GM23338 (cell line): ENCODE data around the gene ZDBF2. TPM values are rescaled to one million over a fixed set of nuclear protein-coding genes. Genes with fewer than 3 reads are reported as not detected.

ENCODE experiments used
- ATAC-seq: fragments of 200-7000 bp; cut with Tn5 transposase; 3 replicates; pipeline ENCODE4 v1.9.1; 2020
- DNase-seq: peaks from one replicate; pipeline ENCODE4 v3.0.0-alpha.2; 2015; ENCODE audit warnings: low spot score
- H2AFZ ChIP-seq: fragments of 200-600 bp; sonication (generic); 2 replicates; pipeline ENCODE4 v1.8.0; 2016; ENCODE audit warnings: antibody characterized with exemption, mild to moderate bottlenecking, moderate library complexity
- H3F3A ChIP-seq: fragments of 200-600 bp; sonication (generic); replicated peaks from 2 replicates; pipeline ENCODE4 v1.8.0; 2017; ENCODE audit warnings: antibody characterized with exemption, mixed run types, low read depth
- H3K27ac ChIP-seq: fragments of 200-600 bp; sonication (generic); 2 replicates; pipeline ENCODE4 v1.6.1; 2016; ENCODE audit warnings: low read depth
- H3K27me3 ChIP-seq: fragments of 200-600 bp; sonication (generic); 2 replicates; pipeline ENCODE4 v1.8.0; 2016; ENCODE audit warnings: mild to moderate bottlenecking, mixed run types, moderate library complexity; ENCODE audit not compliant: insufficient read depth
- H3K36me3 ChIP-seq: fragments of 200-600 bp; sonication (generic); 2 replicates; pipeline ENCODE4 v1.8.0; 2016; ENCODE audit warnings: mild to moderate bottlenecking; ENCODE audit not compliant: insufficient read depth
- H3K4me1 ChIP-seq: fragments of 200-600 bp; sonication (generic); 2 replicates; pipeline ENCODE4 v1.8.0; 2016; ENCODE audit warnings: mild to moderate bottlenecking, moderate library complexity; ENCODE audit not compliant: insufficient read depth
- H3K4me2 ChIP-seq: fragments of 200-600 bp; sonication (generic); 2 replicates; pipeline ENCODE4 v1.7.1; 2017; ENCODE audit warnings: mixed run types
- H3K4me3 ChIP-seq: fragments of 200-600 bp; sonication (generic); 2 replicates; pipeline ENCODE4 v1.6.1; 2016; ENCODE audit warnings: mixed run types
- H3K79me2 ChIP-seq: fragments of 200-600 bp; sonication (generic); replicated peaks from 2 replicates; pipeline ENCODE4 v1.8.0; 2017; ENCODE audit warnings: mild to moderate bottlenecking; ENCODE audit not compliant: insufficient read depth
- H3K9me2 ChIP-seq: fragments of 200-600 bp; sonication (generic); 2 replicates; pipeline ENCODE4 v1.8.0; 2017; ENCODE audit not compliant: insufficient read depth
- H4K20me1 ChIP-seq: fragments of 200-600 bp; sonication (generic); replicated peaks from 2 replicates; pipeline ENCODE4 v1.8.0; 2017; ENCODE audit warnings: mild to moderate bottlenecking; ENCODE audit not compliant: insufficient read depth
- H3K27ac Mint-ChIP-seq: 2 replicates; pipeline ENCODE4 v1.8.0; 2020; ENCODE audit warnings: inconsistent platforms, mild to moderate bottlenecking, moderate library complexity, mixed read lengths
- H3K27me3 Mint-ChIP-seq: 3 replicates; pipeline ENCODE4 v1.8.0; 2022; ENCODE audit warnings: low read depth, mild to moderate bottlenecking, moderate library complexity, mixed read lengths, inconsistent platforms; ENCODE audit not compliant: insufficient read depth, poor library complexity
- H3K36me3 Mint-ChIP-seq: 3 replicates; pipeline ENCODE4 v1.8.0; 2021; ENCODE audit warnings: low read depth, mild to moderate bottlenecking, inconsistent platforms, moderate library complexity, mixed read lengths
- H3K4me1 Mint-ChIP-seq: 3 replicates; pipeline ENCODE4 v1.8.0; 2020; ENCODE audit warnings: mild to moderate bottlenecking, inconsistent platforms, mixed read lengths
- H3K4me3 Mint-ChIP-seq: 3 replicates; pipeline ENCODE4 v1.8.0; 2021; ENCODE audit warnings: moderate library complexity, mild to moderate bottlenecking, inconsistent platforms, mixed read lengths
- H3K9me3 Mint-ChIP-seq: 3 replicates; pipeline ENCODE4 v1.8.0; 2020; ENCODE audit warnings: moderate library complexity, mild to moderate bottlenecking, inconsistent platforms, mixed read lengths
- CREB1 ChIP-seq: fragments of 250-450 bp; sonication (Bioruptor Pico); IDR thresholded peaks from 2 replicates; pipeline ENCODE4 v1.5.0; 2020; ENCODE audit warnings: low read depth, mild to moderate bottlenecking, moderate library complexity
- EZH2 ChIP-seq: fragments of 200-600 bp; sonication (generic); IDR thresholded peaks from one replicate; pipeline ENCODE4 v1.8.0; 2017; ENCODE audit warnings: antibody characterized with exemption, mild to moderate bottlenecking, low read depth; ENCODE audit not compliant: unreplicated experiment
- EZH2phosphoT487 ChIP-seq: fragments of 200-600 bp; sonication (generic); IDR thresholded peaks from one replicate; pipeline ENCODE4 v1.8.1; 2018; ENCODE audit warnings: antibody characterized with exemption; ENCODE audit not compliant: unreplicated experiment
- JUNB ChIP-seq: IDR thresholded peaks from one replicate; pipeline ENCODE4 v1.6.1; 2016; ENCODE audit warnings: antibody characterized with exemption; ENCODE audit not compliant: unreplicated experiment
- NANOG ChIP-seq: IDR thresholded peaks from 2 replicates; pipeline ENCODE4 v1.6.1; 2016; ENCODE audit warnings: antibody characterized with exemption, borderline replicate concordance
- POLR2AphosphoS5 ChIP-seq: IDR thresholded peaks from 2 replicates; pipeline ENCODE4 v1.6.1; 2016; ENCODE audit warnings: antibody characterized with exemption, low read depth
- STAT1 ChIP-seq: IDR thresholded peaks from one replicate; pipeline ENCODE4 v1.6.1; 2016; ENCODE audit warnings: antibody characterized with exemption; ENCODE audit not compliant: unreplicated experiment
- ZNF114 ChIP-seq: fragments of 250-450 bp; sonication (Bioruptor Pico); IDR thresholded peaks from 2 replicates; pipeline ENCODE4 v1.5.0; 2020; ENCODE audit warnings: mild to moderate bottlenecking, moderate library complexity
- ZNF331 ChIP-seq: fragments of 250-450 bp; sonication (Bioruptor Pico); IDR thresholded peaks from 2 replicates; pipeline ENCODE4 v1.5.0; 2020; ENCODE audit warnings: low read depth, mild to moderate bottlenecking, moderate library complexity
- polyA plus RNA-seq: library from polyadenylated mRNA; unstranded; fragments of >200 nt; fragmentation: Nextera tagmentation; extraction: Ambion mirVana; gene quantifications from 2 replicates; pipeline ENCODE4 v1.2.1, GENCODE V29; 2016
- total RNA-seq: library from RNA; depleted of rRNA; stranded (reverse); fragments of >200 nt; shearing (Covaris generic); gene quantifications from 2 replicates; pipeline ENCODE4 v1.2.3, GENCODE V29; 2014
- TF ChIP-seq, protein P1 (sequence below): IDR thresholded peaks from one replicate; pipeline ENCODE4 v1.6.1; 2018; ENCODE audit warnings: antibody characterized with exemption; ENCODE audit not compliant: unreplicated experiment
- TF ChIP-seq, protein P2 (sequence below): IDR thresholded peaks from 2 replicates; pipeline ENCODE4 v1.6.1; 2016; ENCODE audit warnings: antibody characterized with exemption
- TF ChIP-seq, protein P3 (sequence below): fragments of 250-450 bp; sonication (Bioruptor Pico); IDR thresholded peaks from 2 replicates; pipeline ENCODE4 v1.5.0; 2020; ENCODE audit warnings: mild to moderate bottlenecking, moderate library complexity
- TF ChIP-seq, protein P4 (sequence below), 2 experiments: fragments of 200-600 bp in 1 of 2; sonication (generic) in 1 of 2; conservative IDR thresholded peaks; 2 replicates each; pipeline versions ENCODE4 v1.5.1 to v1.6.1; 2016 to 2017; ENCODE audit warnings: antibody characterized with exemption in 2 of 2, low read depth in 2 of 2, mild to moderate bottlenecking in 2 of 2, moderate library complexity in 1 of 2

ZDBF2 gene
- total and polyA plus RNA-seq, 2 experiments from 2014 or later, result 7.6 to 41.1 TPM

DNA sequence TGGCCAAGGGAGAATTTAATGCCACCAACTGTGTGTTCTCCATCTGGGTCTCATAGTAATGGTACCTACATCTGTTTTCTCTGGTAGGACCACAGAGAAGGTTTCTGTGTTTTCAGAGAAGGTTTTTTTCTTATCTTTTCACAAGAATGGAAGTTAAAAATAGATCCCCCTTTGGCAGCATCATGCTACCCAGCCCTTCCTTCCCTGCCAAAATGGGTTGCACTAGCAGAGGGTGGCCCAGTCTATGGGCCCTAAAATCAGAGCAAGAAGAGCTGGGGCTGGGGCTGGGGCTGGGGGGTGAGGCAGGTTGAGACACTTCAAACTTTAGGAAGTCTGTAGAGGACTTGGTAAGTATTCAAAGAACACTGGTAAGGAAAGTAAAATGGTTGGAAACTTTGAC, 44.8 kb upstream of the ZDBF2 start:
- Histone ChIP-seq H3F3A (no peaks in the 10 kb centered on the region), H3K27ac (no peak overlapping the region), H3K36me3 (no peaks in the 10 kb centered on the region), H4K20me1 (no peaks in the 10 kb centered on the region), H3K79me2 (no peaks in the 10 kb centered on the region), H3K4me2 (no peak overlapping the region), H3K4me3 (no peak overlapping the region), H3K27me3 (no peaks in the 10 kb centered on the region), H2AFZ (peak overlapping the region; percentile 49; the same call in 1 of the 2 replicates), H3K9me2 (no peaks in the 10 kb centered on the region), H3K4me1 (peaks cover 24% of the 10 kb centered on the region)
- H3K9me3 Mint-ChIP-seq, result no peaks in the 10 kb centered on the region
- ATAC-seq (no peak), DNase-seq (no peak)
- peaks cover 4% of the 10 kb centered on the region for H3K27me3 Mint-ChIP-seq
- H3K4me3 Mint-ChIP-seq, result no peak overlapping the region
- no peaks in the 10 kb centered on the region for H3K36me3 Mint-ChIP-seq
- TF ChIP-seq, protein P1, sequence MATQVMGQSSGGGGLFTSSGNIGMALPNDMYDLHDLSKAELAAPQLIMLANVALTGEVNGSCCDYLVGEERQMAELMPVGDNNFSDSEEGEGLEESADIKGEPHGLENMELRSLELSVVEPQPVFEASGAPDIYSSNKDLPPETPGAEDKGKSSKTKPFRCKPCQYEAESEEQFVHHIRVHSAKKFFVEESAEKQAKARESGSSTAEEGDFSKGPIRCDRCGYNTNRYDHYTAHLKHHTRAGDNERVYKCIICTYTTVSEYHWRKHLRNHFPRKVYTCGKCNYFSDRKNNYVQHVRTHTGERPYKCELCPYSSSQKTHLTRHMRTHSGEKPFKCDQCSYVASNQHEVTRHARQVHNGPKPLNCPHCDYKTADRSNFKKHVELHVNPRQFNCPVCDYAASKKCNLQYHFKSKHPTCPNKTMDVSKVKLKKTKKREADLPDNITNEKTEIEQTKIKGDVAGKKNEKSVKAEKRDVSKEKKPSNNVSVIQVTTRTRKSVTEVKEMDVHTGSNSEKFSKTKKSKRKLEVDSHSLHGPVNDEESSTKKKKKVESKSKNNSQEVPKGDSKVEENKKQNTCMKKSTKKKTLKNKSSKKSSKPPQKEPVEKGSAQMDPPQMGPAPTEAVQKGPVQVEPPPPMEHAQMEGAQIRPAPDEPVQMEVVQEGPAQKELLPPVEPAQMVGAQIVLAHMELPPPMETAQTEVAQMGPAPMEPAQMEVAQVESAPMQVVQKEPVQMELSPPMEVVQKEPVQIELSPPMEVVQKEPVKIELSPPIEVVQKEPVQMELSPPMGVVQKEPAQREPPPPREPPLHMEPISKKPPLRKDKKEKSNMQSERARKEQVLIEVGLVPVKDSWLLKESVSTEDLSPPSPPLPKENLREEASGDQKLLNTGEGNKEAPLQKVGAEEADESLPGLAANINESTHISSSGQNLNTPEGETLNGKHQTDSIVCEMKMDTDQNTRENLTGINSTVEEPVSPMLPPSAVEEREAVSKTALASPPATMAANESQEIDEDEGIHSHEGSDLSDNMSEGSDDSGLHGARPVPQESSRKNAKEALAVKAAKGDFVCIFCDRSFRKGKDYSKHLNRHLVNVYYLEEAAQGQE, result no peak
- TF ChIP-seq STAT1 (no peak), CREB1 (CRISPR knock-in tag) (no peak), NANOG (no peak), EZH2phosphoT487 (no peak), JUNB (no peak), POLR2AphosphoS5 (no peak), ZNF331 (CRISPR knock-in tag) (no peak), EZH2 (no peak), ZNF114 (CRISPR knock-in tag) (no peak)
- TF ChIP-seq, protein P2, sequence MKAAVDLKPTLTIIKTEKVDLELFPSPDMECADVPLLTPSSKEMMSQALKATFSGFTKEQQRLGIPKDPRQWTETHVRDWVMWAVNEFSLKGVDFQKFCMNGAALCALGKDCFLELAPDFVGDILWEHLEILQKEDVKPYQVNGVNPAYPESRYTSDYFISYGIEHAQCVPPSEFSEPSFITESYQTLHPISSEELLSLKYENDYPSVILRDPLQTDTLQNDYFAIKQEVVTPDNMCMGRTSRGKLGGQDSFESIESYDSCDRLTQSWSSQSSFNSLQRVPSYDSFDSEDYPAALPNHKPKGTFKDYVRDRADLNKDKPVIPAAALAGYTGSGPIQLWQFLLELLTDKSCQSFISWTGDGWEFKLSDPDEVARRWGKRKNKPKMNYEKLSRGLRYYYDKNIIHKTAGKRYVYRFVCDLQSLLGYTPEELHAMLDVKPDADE, result no peak
- TF ChIP-seq, protein P3, sequence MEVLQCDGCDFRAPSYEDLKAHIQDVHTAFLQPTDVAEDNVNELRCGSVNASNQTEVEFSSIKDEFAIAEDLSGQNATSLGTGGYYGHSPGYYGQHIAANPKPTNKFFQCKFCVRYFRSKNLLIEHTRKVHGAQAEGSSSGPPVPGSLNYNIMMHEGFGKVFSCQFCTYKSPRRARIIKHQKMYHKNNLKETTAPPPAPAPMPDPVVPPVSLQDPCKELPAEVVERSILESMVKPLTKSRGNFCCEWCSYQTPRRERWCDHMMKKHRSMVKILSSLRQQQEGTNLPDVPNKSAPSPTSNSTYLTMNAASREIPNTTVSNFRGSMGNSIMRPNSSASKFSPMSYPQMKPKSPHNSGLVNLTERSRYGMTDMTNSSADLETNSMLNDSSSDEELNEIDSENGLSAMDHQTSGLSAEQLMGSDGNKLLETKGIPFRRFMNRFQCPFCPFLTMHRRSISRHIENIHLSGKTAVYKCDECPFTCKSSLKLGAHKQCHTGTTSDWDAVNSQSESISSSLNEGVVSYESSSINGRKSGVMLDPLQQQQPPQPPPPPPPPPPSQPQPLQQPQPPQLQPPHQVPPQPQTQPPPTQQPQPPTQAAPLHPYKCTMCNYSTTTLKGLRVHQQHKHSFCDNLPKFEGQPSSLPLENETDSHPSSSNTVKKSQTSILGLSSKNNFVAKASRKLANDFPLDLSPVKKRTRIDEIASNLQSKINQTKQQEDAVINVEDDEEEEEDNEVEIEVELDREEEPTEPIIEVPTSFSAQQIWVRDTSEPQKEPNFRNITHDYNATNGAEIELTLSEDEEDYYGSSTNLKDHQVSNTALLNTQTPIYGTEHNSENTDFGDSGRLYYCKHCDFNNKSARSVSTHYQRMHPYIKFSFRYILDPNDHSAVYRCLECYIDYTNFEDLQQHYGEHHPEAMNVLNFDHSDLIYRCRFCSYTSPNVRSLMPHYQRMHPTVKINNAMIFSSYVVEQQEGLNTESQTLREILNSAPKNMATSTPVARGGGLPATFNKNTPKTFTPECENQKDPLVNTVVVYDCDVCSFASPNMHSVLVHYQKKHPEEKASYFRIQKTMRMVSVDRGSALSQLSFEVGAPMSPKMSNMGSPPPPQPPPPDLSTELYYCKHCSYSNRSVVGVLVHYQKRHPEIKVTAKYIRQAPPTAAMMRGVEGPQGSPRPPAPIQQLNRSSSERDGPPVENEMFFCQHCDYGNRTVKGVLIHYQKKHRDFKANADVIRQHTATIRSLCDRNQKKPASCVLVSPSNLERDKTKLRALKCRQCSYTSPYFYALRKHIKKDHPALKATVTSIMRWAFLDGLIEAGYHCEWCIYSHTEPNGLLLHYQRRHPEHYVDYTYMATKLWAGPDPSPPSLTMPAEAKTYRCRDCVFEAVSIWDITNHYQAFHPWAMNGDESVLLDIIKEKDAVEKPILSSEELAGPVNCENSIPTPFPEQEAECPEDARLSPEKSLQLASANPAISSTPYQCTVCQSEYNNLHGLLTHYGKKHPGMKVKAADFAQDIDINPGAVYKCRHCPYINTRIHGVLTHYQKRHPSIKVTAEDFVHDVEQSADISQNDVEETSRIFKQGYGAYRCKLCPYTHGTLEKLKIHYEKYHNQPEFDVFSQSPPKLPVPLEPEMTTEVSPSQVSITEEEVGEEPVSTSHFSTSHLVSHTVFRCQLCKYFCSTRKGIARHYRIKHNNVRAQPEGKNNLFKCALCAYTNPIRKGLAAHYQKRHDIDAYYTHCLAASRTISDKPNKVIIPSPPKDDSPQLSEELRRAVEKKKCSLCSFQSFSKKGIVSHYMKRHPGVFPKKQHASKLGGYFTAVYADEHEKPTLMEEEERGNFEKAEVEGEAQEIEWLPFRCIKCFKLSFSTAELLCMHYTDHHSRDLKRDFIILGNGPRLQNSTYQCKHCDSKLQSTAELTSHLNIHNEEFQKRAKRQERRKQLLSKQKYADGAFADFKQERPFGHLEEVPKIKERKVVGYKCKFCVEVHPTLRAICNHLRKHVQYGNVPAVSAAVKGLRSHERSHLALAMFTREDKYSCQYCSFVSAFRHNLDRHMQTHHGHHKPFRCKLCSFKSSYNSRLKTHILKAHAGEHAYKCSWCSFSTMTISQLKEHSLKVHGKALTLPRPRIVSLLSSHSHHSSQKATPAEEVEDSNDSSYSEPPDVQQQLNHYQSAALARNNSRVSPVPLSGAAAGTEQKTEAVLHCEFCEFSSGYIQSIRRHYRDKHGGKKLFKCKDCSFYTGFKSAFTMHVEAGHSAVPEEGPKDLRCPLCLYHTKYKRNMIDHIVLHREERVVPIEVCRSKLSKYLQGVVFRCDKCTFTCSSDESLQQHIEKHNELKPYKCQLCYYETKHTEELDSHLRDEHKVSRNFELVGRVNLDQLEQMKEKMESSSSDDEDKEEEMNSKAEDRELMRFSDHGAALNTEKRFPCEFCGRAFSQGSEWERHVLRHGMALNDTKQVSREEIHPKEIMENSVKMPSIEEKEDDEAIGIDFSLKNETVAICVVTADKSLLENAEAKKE (CRISPR knock-in tag), result no peak
- TF ChIP-seq, protein P4, sequence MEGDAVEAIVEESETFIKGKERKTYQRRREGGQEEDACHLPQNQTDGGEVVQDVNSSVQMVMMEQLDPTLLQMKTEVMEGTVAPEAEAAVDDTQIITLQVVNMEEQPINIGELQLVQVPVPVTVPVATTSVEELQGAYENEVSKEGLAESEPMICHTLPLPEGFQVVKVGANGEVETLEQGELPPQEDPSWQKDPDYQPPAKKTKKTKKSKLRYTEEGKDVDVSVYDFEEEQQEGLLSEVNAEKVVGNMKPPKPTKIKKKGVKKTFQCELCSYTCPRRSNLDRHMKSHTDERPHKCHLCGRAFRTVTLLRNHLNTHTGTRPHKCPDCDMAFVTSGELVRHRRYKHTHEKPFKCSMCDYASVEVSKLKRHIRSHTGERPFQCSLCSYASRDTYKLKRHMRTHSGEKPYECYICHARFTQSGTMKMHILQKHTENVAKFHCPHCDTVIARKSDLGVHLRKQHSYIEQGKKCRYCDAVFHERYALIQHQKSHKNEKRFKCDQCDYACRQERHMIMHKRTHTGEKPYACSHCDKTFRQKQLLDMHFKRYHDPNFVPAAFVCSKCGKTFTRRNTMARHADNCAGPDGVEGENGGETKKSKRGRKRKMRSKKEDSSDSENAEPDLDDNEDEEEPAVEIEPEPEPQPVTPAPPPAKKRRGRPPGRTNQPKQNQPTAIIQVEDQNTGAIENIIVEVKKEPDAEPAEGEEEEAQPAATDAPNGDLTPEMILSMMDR (conservative IDR thresholded peaks at IDR 0.05; ENCODE audit: low read depth in 2 of 2), result no peak
- peaks cover 27% of the 10 kb centered on the region for H3K4me1 Mint-ChIP-seq
- H3K27ac Mint-ChIP-seq, result no peak overlapping the region
